Panc1 (cell line): Measurements from ENCODE around the gene PRDM10. TPM values are rescaled to one million over a fixed set of nuclear protein-coding genes. Genes with fewer than 3 reads are reported as not detected.

Experiments
- ATAC-seq: fragments of 200-7000 bp; cut with Tn5 transposase; 2 replicates; pipeline ENCODE4 v1.9.1; 2020; ENCODE audit warnings: mild to moderate bottlenecking, moderate library complexity
- BruUV-seq: library from RNA; stranded (reverse); fragments of 400-500 nt; replicated peaks from 2 replicates; lab custom pipeline; 2021; lab: Mats Ljungman, UMichigan
- CTCF ChIA-PET: fragments of 300-600 bp; sonication (Branson Sonifier 250); formaldehyde crosslinking; loops from one replicate; lab custom pipeline; 2022; ENCODE audit warnings: antibody characterized with exemption; lab: Charles Lee
- POLR2A ChIA-PET: fragments of 300-600 bp; sonication (Branson Sonifier 250); formaldehyde crosslinking; loops from one replicate; lab custom pipeline; 2022; ENCODE audit warnings: antibody characterized with exemption; lab: Charles Lee
- DNase-seq: peaks from one replicate; pipeline ENCODE4 v3.0.0-alpha.2; 2010; ENCODE audit warnings: low read depth, low spot score
- H3K27ac ChIP-seq: 2 replicates; pipeline ENCODE4 v1.5.1; 2011; ENCODE audit warnings: mild to moderate bottlenecking, low read length, inconsistent platforms
- H3K27me3 ChIP-seq: fragments of 200-500 bp; sonication (Bioruptor generic); 2 replicates; pipeline ENCODE4 v1.6.0; 2014; ENCODE audit warnings: low read length, inconsistent platforms; ENCODE audit not compliant: control insufficient read depth, insufficient read depth
- H3K36me3 ChIP-seq: fragments of 200-500 bp; sonication (Bioruptor generic); 2 replicates; pipeline ENCODE4 v1.5.1; 2014; ENCODE audit warnings: inconsistent platforms, mild to moderate bottlenecking, low read length, moderate library complexity; ENCODE audit not compliant: control insufficient read depth, insufficient read depth
- H3K4me1 ChIP-seq: 2 replicates; pipeline ENCODE4 v1.5.1; 2011; ENCODE audit warnings: inconsistent platforms, mild to moderate bottlenecking, low read length, moderate library complexity; ENCODE audit not compliant: control insufficient read depth, insufficient read depth
- H3K4me3 ChIP-seq, 2 experiments: 2 replicates each; pipeline ENCODE4 v1.5.1; 2011 to 2012; ENCODE audit warnings: low read depth in 2 of 2, low read length in 2 of 2, mild to moderate bottlenecking in 2 of 2, inconsistent platforms in 1 of 2, moderate library complexity in 1 of 2
- H3K9me3 ChIP-seq: fragments of 200-500 bp; sonication (Bioruptor generic); 2 replicates; pipeline ENCODE4 v1.5.1; 2014; ENCODE audit warnings: low read depth, mild to moderate bottlenecking, inconsistent platforms, low read length, moderate library complexity; ENCODE audit not compliant: control insufficient read depth, insufficient read depth
- CTCF ChIP-seq: fragments of 450-650 bp; IDR thresholded peaks from 2 replicates; pipeline ENCODE4 v1.5.1; 2017; ENCODE audit warnings: mild to moderate bottlenecking
- POLR2AphosphoS5 ChIP-seq: IDR thresholded peaks from 2 replicates; pipeline ENCODE4 v1.6.1; 2012; ENCODE audit warnings: mild to moderate bottlenecking, low read depth, low read length, moderate library complexity
- REST ChIP-seq, 2 experiments: IDR thresholded peaks; 2 replicates each; pipeline ENCODE4 v1.6.1; 2011 to 2012; ENCODE audit warnings: low read depth in 2 of 2, control low read depth in 1 of 2, low read length in 1 of 2, mild to moderate bottlenecking in 1 of 2, moderate library complexity in 1 of 2; ENCODE audit not compliant: insufficient read depth in 1 of 2
- SIN3A ChIP-seq: IDR thresholded peaks from 2 replicates; pipeline ENCODE4 v1.6.1; 2012; ENCODE audit warnings: low read depth, mild to moderate bottlenecking, low read length, moderate library complexity, borderline replicate concordance; ENCODE audit not compliant: insufficient read depth
- TCF7L2 ChIP-seq: IDR thresholded peaks from 2 replicates; pipeline ENCODE4 v1.6.1; 2011; ENCODE audit warnings: mild to moderate bottlenecking, low read depth, low read length, inconsistent platforms
- in situ Hi-C: cut with HindIII; loops from 2 replicates; pipeline ENCODE4 v1.10.0; 2016; ENCODE audit warnings: low sequenced_read_pairs, low pct_unique_long_range_greater_than_20kb
- intact Hi-C: fragments of 100-400 bp; cut with micrococcal nuclease; formaldehyde crosslinking; loops from one replicate; pipeline ENCODE4 v1.10.0; 2022; ENCODE audit not compliant: unreplicated experiment
- total RNA-seq: library from RNA; stranded (reverse); gene quantifications from one replicate; pipeline ENCODE4 v1.2.1, GENCODE V29; 2021; ENCODE audit not compliant: unreplicated experiment

The PRDM10 gene
- total RNA-seq, 1 experiment from 2014 or later, result 12.5 TPM

GRCh38 chr11:129861702-129862522 lies 140.7 kb downstream of the PRDM10 start:
- Histone ChIP-seq H3K4me1 (peaks cover 27% of the 10 kb centered on the region), H3K27ac (peak overlapping the region; percentile 77), H3K27me3 (no peaks in the 10 kb centered on the region), H3K9me3 (no peaks in the 10 kb centered on the region), H3K36me3 (peaks cover 3% of the 10 kb centered on the region; the same call in 1 of the 2 replicates), H3K4me3 (no peak overlapping the region)
- ChIA-PET POLR2A (interaction anchor here (0.5 to 0.6 kb wide), 3 partner anchors 33 to 465 kb away, joined by 3 to 4 read pairs (median 4); partner anchors contain the start of gene NFRKB), CTCF (interaction anchor here (0.7 kb wide), 2 partner anchors 175 to 359 kb away, joined by 4 to 5 read pairs; no protein-coding TSS in a partner anchor)
- peak; percentile 47; the same call in 1 of the 2 replicates for TF ChIP-seq POLR2AphosphoS5
- no peak for TF ChIP-seq SIN3A
- peak; percentile 93 for TF ChIP-seq TCF7L2
- no peak for TF ChIP-seq CTCF
- TF ChIP-seq REST (IDR thresholded peaks at IDR 0.05; ENCODE audit: insufficient read depth in 1 of 2, low read depth in 2 of 2, low read length in 1 of 2), result no peak
- BruUV-seq, result no TSS peak
- intact Hi-C loops (no loop called here), in situ Hi-C loops (no loop called here)
- peak; percentile 83 for DNase-seq
- ATAC-seq, result peak; percentile 93

GRCh38 chr11:129856036-129856435 lies 146.6 kb downstream of the PRDM10 start:
- Histone ChIP-seq H3K9me3 (no peaks in the 10 kb centered on the region), H3K4me3 (no peak overlapping the region), H3K27ac (no peak overlapping the region), H3K27me3 (no peaks in the 10 kb centered on the region), H3K4me1 (peaks cover 10% of the 10 kb centered on the region), H3K36me3 (peaks cover 2% of the 10 kb centered on the region; the same call in 1 of the 2 replicates)
- ChIA-PET CTCF (no interaction called here), POLR2A (no interaction called here)
- TF ChIP-seq TCF7L2 (no peak), SIN3A (no peak), REST (IDR thresholded peaks at IDR 0.05; ENCODE audit: insufficient read depth in 1 of 2, low read depth in 2 of 2, low read length in 1 of 2) (no peak), POLR2AphosphoS5 (no peak), CTCF (no peak)
- in situ Hi-C loops, result no loop called here
- ATAC-seq, result no peak
- DNase-seq, result no peak
- intact Hi-C loops, result no loop called here
- BruUV-seq, result no TSS peak
